Islet of Langerhans (tissue), 1 donor: ENCODE data around the gene PKP1.

Experiments
- FAIRE-seq: peaks from one replicate; lab custom pipeline; 2011; peaks lifted over from hg19 to GRCh38; lab: Jason Lieb, UNC

The PKP1 gene

GRCh38 chr1:201310251-201310985, 27.1 kb downstream of the PKP1 start:
- FAIRE-seq: no peak

GRCh38 chr1:201310986-201311355, 27.7 kb downstream of the PKP1 start:
- no peak for FAIRE-seq

GRCh38 chr1:201311356-201312011, 28.2 kb downstream of the PKP1 start:
- no peak for FAIRE-seq

GRCh38 chr1:201312298-201312697, 29.0 kb downstream of the PKP1 start:
- no peak for FAIRE-seq

- FAIRE-seq: no peak
These were observed 29.8 kb downstream of the PKP1 start for GRCh38 chr1:201313086-201313485.

- no peak for FAIRE-seq
These were observed 33.2 kb downstream of the PKP1 start for GRCh38 chr1:201316556-201316955.

GRCh38 chr1:201317551-201317950, 34.2 kb downstream of the PKP1 start:
- no peak for FAIRE-seq

- no peak for FAIRE-seq
These were observed 35.4 kb downstream of the PKP1 start for GRCh38 chr1:201318504-201319340.

GRCh38 chr1:201319631-201320030, 36.3 kb downstream of the PKP1 start:
- no peak for FAIRE-seq

- FAIRE-seq: no peak
These were observed 37.0 kb downstream of the PKP1 start for GRCh38 chr1:201320168-201320788.

- no peak for FAIRE-seq
These were observed 38.6 kb downstream of the PKP1 start for GRCh38 chr1:201321826-201322390.

- FAIRE-seq: no peak
These were observed 39.6 kb downstream of the PKP1 start for GRCh38 chr1:201322653-201323510.

GRCh38 chr1:201324306-201324705, 41.0 kb downstream of the PKP1 start:
- FAIRE-seq: no peak

- FAIRE-seq: no peak
These were observed 41.7 kb downstream of the PKP1 start for GRCh38 chr1:201324821-201325677.

GRCh38 chr1:201325678-201326060, 42.4 kb downstream of the PKP1 start:
- FAIRE-seq: no peak

- no peak for FAIRE-seq
These were observed 43.4 kb downstream of the PKP1 start for GRCh38 chr1:201326710-201327109.

GRCh38 chr1:201327687-201328240, 44.5 kb downstream of the PKP1 start:
- no peak for FAIRE-seq

GRCh38 chr1:201328576-201328975, 45.3 kb downstream of the PKP1 start:
- FAIRE-seq: no peak

GRCh38 chr1:201329286-201329685, 46.0 kb downstream of the PKP1 start:
- FAIRE-seq: no peak

- no peak for FAIRE-seq
These were observed 46.5 kb downstream of the PKP1 start for GRCh38 chr1:201329801-201330200.
